Measurements from ENCODE around the gene ART3.

Gene ART3

DNA sequence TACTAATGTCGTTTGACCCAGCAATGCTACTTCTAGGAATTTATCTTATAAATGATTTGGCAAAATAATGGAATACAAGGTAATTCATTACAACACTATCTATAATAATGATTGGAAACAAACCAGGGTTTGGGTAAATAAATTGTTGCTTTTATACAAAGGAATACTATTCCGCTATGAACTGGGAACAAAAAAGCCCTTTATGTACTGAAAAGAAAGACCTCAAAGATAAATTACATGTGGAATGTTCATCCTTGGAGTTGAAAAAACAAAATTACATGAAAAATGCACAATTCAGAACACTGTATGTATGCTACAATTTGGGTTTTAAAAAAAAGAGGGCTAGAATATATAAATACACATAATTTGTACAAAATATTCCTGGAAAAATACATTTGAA is 78.8 kb downstream of the ART3 start:
- no peak for DNase-seq (ENCODE audit: low read depth in 1 of 2, low spot score in 1 of 2)
- Histone ChIP-seq H3K27ac (replicated peaks) (no peak overlapping the region), H3K4me3 (replicated peaks; ENCODE audit: insufficient read depth, low read length) (no peak overlapping the region), H3K27me3 (ENCODE audit: insufficient read depth, poor library complexity, severe bottlenecking) (no peaks in the 10 kb centered on the region)
- no peak for TF ChIP-seq SPI1 (IDR thresholded peaks at IDR 0.05; ENCODE audit: borderline replicate concordance, low read depth)
- TF ChIP-seq, protein P1, sequence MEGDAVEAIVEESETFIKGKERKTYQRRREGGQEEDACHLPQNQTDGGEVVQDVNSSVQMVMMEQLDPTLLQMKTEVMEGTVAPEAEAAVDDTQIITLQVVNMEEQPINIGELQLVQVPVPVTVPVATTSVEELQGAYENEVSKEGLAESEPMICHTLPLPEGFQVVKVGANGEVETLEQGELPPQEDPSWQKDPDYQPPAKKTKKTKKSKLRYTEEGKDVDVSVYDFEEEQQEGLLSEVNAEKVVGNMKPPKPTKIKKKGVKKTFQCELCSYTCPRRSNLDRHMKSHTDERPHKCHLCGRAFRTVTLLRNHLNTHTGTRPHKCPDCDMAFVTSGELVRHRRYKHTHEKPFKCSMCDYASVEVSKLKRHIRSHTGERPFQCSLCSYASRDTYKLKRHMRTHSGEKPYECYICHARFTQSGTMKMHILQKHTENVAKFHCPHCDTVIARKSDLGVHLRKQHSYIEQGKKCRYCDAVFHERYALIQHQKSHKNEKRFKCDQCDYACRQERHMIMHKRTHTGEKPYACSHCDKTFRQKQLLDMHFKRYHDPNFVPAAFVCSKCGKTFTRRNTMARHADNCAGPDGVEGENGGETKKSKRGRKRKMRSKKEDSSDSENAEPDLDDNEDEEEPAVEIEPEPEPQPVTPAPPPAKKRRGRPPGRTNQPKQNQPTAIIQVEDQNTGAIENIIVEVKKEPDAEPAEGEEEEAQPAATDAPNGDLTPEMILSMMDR (IDR thresholded peaks at IDR 0.05; ENCODE audit: insufficient read depth, low read length) = no peak
- no peak for TF ChIP-seq POLR2AphosphoS5 (IDR thresholded peaks at IDR 0.05; ENCODE audit: low read depth)
- no peak for TF ChIP-seq GABPA (IDR thresholded peaks at IDR 0.05; ENCODE audit: low read depth)
- TF ChIP-seq, protein P2, sequence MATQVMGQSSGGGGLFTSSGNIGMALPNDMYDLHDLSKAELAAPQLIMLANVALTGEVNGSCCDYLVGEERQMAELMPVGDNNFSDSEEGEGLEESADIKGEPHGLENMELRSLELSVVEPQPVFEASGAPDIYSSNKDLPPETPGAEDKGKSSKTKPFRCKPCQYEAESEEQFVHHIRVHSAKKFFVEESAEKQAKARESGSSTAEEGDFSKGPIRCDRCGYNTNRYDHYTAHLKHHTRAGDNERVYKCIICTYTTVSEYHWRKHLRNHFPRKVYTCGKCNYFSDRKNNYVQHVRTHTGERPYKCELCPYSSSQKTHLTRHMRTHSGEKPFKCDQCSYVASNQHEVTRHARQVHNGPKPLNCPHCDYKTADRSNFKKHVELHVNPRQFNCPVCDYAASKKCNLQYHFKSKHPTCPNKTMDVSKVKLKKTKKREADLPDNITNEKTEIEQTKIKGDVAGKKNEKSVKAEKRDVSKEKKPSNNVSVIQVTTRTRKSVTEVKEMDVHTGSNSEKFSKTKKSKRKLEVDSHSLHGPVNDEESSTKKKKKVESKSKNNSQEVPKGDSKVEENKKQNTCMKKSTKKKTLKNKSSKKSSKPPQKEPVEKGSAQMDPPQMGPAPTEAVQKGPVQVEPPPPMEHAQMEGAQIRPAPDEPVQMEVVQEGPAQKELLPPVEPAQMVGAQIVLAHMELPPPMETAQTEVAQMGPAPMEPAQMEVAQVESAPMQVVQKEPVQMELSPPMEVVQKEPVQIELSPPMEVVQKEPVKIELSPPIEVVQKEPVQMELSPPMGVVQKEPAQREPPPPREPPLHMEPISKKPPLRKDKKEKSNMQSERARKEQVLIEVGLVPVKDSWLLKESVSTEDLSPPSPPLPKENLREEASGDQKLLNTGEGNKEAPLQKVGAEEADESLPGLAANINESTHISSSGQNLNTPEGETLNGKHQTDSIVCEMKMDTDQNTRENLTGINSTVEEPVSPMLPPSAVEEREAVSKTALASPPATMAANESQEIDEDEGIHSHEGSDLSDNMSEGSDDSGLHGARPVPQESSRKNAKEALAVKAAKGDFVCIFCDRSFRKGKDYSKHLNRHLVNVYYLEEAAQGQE (IDR thresholded peaks at IDR 0.05; ENCODE audit: insufficient replicate concordance, low read depth) = no peak

DNA sequence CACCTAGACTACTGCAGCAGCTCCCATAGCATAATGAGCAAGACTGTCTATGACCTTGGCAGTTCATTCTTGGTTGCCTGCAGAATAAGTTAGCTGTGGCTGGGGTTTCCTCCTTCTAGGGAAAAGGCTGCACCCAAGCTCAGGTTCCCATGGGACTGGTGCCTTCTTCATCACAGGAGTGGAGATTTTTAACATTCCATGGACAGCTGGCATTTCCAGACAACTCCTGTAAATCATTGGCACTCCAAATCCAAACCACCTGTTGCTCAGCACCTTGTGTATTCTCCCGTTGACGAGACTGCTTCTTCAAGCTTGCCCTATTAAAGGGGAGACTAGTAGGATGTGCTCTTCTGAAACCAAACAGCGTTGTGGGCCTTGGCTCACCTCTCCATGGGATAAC is 81.5 kb downstream of the ART3 start:
- TF ChIP-seq SPI1 (IDR thresholded peaks at IDR 0.05; ENCODE audit: borderline replicate concordance, low read depth) (no peak), POLR2AphosphoS5 (IDR thresholded peaks at IDR 0.05; ENCODE audit: low read depth) (no peak), GABPA (IDR thresholded peaks at IDR 0.05; ENCODE audit: low read depth) (no peak)
- TF ChIP-seq, protein P2 (IDR thresholded peaks at IDR 0.05; ENCODE audit: insufficient replicate concordance, low read depth) = no peak
- TF ChIP-seq, protein P1 (IDR thresholded peaks at IDR 0.05; ENCODE audit: insufficient read depth, low read length) = no peak
- DNase-seq (ENCODE audit: low read depth in 1 of 2, low spot score in 1 of 2) = no peak
- Histone ChIP-seq H3K27ac (replicated peaks) (no peak overlapping the region), H3K4me3 (replicated peaks; ENCODE audit: insufficient read depth, low read length) (no peak overlapping the region), H3K27me3 (ENCODE audit: insufficient read depth, poor library complexity, severe bottlenecking) (no peaks in the 10 kb centered on the region)

DNA sequence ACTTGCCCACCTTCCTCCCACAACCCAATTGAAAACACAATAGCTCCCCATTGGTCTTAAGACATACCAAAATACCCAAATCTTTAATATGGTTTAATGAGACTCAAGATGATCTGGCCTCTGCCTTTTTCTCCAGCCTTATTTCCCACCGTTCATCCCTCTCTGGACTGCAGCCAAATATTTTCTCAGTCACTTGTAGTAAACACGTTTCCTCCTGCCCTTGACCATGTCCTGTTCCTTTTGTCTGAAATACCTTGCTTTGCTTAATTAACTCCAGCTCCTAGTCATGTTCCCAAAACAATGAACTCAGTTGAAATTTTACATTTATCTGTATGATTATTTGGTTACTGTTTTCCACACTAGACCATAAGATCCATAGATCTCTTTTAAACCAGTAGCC is 82.1 kb downstream of the ART3 start:
- Histone ChIP-seq H3K4me3 (replicated peaks; ENCODE audit: insufficient read depth, low read length) (no peak overlapping the region), H3K27ac (replicated peaks) (no peak overlapping the region), H3K27me3 (ENCODE audit: insufficient read depth, poor library complexity, severe bottlenecking) (no peaks in the 10 kb centered on the region)
- DNase-seq (ENCODE audit: low read depth in 1 of 2, low spot score in 1 of 2) = no peak
- TF ChIP-seq POLR2AphosphoS5 (IDR thresholded peaks at IDR 0.05; ENCODE audit: low read depth) (no peak), GABPA (IDR thresholded peaks at IDR 0.05; ENCODE audit: low read depth) (no peak), SPI1 (IDR thresholded peaks at IDR 0.05; ENCODE audit: borderline replicate concordance, low read depth) (no peak)
- TF ChIP-seq, protein P2 (IDR thresholded peaks at IDR 0.05; ENCODE audit: insufficient replicate concordance, low read depth) = no peak
- TF ChIP-seq, protein P1 (IDR thresholded peaks at IDR 0.05; ENCODE audit: insufficient read depth, low read length) = no peak

All from HL-60 (cell line).